ENCODE measurements around the gene PTPRA.
"Not testable (repeated sequence)": the region's sequence is repeated elsewhere in the genome, so short reads cannot be mapped to it uniquely, and the experiment has no call there.

Gene PTPRA

DNA sequence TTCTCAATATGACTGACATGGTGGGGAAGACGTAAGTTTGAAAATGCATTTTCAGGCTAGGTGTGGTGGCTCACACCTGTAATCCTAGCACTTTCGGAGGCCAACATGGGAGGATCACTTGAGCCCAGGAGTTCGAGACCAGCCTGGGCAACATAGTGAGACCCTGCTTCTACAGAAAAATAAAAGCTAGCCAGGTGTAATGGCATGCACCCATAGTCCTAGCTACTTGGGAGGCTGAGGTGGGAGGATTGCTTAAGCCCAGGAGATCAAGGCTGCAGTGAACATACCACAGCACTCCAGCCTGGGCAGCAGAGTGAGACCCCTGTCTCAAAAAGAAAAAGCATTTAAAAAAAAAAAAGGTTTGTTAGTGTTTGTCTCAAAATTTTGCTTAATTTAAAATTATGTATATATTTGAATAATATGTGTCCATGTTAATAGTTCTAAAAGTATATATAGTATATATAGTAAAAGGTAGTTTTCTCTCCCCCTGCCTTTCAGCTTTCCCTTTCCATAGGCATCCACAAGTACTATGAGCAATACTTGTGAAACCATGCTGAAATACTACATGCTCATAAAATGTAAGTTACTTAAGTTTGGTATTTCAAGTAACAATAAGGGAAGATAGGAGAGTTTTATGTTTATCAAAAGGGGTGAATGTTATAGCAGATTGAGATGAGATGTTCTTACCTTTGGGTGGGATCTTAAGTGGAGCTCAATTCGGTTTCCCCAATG lies 15.1 kb downstream of the PTPRA start:
- DNase-seq (ENCODE audit: low read depth), result no peak

DNA sequence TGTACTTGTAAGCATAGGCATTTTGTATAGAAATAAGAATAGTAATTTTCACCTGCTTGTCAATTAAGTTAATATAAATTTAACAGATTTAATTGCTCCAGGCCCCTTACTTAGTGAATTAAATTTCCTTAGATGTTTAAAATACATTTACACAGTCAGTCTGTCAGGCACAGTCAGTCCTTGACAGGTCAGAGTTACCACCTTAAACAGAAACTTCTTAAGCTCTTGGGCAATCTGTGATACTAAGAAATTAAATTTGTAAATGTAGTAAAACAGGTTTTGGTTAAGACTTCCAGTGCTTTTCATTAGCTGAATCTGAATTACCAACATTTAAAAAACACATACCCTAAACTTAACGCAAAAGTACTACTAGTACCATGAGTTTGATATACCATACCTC lies 15.9 kb downstream of the PTPRA start:
- DNase-seq (ENCODE audit: low read depth), result no peak

DNA sequence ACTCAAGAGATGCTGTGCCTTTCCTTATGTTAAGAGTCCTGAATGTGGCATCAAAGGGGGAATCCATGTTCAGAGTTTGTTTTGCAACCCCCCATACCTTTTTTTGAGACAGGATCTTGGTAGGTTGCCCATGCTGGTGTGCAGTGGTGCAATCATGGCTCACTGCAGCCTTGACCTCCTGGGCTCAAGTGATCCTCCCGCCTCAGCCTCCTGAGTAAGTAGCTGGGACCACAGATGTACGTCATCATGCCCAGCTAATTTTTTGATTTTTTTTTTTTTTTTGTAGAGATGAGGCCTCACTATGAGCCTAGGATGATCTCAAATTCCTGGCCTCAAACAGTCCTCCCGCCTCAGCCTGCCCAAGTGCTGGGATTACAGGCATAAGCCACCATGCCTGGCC lies 16.5 kb downstream of the PTPRA start:
- DNase-seq (ENCODE audit: low read depth), result no peak

DNA sequence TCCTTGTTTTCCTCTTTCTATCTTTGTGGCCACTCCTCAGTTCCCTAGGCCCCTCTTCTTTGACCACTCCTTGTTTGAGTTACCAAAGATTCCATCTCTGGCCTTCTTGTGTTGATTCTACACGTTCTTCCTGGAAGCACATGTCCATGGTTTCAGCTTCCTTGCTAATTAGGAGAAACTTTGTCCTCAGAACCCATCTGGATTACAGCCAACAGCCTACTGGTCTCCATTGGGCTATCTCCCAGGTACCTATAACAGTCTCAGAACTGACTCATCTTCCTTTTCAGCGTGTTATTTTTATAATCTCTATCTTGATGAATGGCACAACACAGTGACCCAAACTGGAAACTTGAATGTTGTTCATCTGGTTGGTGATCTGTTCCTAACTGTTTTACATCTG lies 17.5 kb downstream of the PTPRA start:
- no peak for DNase-seq (ENCODE audit: low read depth)

DNA sequence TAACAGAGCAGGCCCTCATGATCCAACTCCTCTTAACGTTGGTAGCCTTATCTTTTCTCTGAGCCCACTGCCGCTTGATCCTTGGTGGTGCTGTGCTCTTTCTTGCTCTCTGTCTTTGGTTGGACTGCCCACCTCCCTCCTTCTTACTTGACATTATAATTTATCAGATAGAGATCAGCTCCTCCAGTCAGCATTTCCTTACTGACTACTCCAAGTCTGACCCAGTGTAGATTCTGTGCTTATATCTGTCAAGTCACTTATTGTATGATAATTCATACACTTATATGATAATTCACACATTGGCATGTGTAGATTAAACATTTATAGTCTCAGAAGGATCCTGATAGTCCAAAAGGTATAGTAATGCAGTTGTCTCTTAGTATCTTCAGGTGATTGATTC lies 18.1 kb downstream of the PTPRA start:
- no peak for DNase-seq (ENCODE audit: low read depth)

DNA sequence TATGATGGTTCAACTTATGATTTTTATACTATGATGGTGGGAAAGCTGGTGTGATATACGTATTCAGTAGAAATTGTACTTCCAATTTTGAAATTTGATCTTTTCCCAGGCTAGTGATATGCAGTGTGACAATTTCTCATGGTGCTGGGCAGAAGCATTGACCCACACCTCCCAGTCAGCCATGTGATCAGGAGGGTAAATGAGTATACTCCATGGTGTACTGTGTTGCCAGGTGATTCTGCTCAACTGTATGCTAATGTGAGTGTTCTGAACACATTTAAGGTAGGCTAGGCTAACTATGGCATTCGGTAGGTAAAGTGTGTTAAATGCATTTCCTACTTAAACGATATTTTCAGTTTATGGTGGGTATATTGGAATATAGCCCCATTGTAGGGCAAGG lies 19.1 kb downstream of the PTPRA start:
- no peak for DNase-seq (ENCODE audit: low read depth)

DNA sequence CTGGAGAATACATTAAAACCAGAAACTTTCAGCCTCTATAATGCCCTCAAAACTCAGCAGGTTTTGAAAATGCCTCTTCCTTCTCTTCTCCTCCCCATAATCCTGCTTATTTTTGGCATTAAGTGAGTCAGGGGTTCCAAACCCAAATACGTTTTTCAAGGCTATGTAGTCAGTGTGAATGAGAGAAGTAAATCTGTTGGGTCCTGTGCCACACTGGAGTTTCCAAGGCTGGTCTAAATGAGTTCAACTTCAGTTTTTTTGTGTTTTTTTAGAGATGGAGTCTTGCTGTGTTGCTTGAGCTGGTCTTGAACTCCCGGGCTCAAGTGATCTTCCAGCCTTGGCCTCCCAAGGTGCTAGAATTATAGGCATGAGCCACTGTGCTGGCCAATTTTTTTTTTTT lies 20.9 kb downstream of the PTPRA start:
- DNase-seq (ENCODE audit: low read depth), result no peak

DNA sequence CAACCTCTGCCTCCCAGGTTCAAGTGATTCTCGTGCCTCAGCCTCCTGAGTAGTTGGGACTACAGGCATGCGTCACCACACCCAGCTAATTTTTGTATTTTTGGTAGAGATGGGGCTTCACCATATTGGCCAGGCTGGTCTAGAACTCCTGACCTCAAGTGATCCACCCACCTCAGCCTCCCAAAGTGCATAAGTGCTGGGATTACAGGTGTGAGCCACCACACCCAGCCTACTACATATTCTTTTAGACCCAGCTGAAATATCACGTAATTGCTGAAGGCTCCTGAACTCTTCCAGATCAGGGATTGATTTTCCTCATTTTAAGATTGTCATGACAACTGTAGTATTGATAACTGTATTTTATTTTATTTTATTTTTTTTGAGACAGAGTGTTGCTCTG lies 21.9 kb downstream of the PTPRA start:
- DNase-seq (ENCODE audit: low read depth), result not testable (repeated sequence)

DNA sequence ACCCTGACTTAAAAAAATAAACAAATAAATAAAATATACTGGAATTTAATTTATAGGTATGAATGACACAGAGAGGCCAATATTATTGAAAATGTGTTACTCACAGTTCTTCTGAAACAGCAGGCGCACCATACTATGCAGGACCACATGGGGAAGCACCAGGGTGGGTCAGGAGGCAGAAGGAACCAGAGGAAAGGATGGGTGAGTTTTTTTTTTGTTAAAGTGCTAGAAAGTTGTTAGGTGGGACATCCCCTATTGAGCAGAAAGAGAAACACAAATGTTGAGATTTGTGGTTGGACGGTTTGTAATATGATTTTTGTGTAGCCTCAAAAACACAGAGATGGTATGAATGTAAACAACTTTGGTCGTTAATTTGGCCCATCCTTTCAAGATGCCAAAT lies 26.0 kb downstream of the PTPRA start:
- DNase-seq (ENCODE audit: low read depth), result no peak

DNA sequence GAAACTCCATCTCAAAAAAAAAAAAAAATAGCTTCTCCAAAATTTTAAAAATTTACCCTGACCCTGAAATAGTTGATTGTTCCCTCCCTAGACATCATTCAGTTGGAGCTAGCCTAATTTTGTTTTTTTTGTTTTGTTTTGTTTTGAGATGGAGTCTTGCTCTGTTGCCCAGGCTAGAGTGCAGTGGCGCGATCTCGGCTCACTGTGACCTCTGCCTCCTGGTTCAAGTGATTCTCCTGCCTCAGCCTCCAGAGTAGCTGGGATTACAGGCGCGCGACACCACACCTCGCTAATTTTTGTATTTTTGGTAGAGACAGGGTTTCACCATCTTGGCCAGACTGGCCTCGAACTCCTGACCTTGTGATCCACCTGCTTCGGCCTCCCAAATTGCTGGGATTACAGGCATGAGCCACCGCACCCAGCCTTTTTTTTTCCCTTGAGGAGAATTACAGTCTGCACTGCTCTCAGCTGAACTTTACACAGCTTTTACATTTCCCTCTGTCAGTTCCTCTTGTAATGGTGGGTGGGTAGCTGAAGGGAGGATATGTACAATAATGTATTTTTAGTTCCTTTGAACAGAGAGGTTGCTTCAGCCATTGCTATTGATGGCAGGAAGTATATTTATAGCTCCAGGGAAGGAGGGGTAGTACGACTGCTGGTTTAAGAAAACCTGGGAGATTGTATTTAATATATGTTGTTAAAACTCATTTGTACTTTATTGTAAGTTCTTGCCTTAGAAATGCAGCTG lies 27.7 kb downstream of the PTPRA start:
- DNase-seq (ENCODE audit: low read depth), result no peak

DNA sequence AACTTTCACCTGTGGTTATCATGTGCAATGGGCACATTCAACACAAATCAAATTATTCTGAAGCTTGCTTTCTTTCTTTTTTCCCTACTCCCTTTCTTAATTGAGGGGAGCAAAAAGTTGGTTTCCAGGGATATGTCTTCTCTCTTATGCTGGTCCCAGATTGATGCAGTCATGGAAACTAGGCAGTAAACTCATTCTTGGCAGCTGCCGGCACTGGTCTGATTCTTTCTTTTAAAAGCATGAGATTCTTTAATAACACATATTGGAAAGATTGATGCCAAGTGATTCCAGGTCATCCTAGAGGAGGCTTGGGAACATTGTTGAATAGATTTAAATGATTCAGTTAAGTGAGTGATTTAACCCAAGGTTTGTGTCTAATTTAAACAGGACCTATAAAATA lies 29.0 kb downstream of the PTPRA start:
- DNase-seq (ENCODE audit: low read depth), result no peak

DNA sequence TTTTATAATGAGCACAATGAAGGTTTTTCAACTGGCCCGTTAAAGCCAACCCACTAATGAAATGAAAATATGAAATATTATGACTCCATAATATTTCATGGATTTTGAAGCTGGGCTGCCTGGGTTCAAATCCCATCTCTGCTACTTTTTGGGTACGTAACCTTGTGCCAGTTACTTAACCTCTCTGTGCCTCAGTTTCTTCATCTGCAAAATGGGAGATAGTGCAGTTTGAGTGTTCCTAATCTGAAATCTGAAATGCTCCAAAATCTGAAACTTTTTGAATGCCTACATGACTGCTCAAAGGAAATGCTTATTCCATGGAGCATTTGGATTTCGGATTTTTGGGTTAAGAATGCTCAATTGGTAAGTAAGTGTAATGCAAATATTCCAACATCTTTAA lies 29.5 kb downstream of the PTPRA start:
- DNase-seq (ENCODE audit: low read depth), result no peak

DNA sequence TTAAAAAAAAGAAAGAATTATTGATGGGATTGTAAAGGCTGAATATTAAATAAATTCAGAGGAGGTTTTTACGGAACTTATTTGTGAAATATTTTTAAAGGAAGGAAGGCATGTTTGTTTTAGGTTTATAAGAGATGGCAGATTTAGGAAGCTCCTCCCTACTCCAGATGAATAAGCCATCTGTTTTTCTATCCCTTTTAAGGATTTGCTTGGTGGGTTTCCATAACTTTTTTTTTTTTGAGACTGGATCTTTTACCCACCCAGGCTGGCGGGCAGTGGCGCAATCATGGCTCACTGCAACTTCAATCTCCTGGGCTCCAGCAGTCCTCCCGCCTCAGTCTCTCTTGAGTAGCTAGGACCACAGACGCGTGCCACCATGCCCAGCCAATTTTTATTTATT lies 30.4 kb downstream of the PTPRA start:
- no peak for DNase-seq (ENCODE audit: low read depth)

DNA sequence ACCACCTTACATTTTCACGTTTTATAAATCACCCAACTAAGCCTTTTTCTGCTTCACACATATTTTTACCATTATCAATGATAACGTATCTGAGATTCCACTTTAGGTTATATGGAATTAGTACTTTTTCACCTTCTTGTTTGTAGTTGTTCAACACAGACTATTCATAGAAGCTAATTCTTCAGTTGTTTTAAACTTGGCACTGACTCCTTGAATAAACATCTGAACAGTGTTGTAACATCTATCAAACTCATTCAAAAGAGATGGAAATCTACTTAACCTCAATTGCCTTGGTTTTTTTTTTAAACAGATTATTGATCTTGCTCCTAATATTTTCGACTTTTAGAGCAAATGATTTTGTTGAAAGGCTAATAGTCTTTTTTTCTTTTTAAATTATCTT lies 34.2 kb downstream of the PTPRA start:
- no peak for DNase-seq (ENCODE audit: low read depth)

DNA sequence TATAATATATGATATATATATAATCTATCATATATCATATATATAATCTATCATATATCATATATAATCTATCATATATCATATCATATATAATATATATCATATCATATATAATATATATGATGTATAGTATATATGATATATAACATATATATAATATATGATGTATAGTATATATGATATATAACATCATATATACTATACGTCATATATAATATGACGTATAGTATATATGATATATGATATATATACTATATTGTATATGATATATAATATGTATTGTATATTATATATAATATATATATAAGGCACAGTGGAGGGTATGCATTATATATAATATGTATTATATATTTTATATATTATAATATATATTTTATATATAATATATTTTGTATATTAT lies 36.7 kb downstream of the PTPRA start:
- DNase-seq (ENCODE audit: low read depth), result no peak

DNA sequence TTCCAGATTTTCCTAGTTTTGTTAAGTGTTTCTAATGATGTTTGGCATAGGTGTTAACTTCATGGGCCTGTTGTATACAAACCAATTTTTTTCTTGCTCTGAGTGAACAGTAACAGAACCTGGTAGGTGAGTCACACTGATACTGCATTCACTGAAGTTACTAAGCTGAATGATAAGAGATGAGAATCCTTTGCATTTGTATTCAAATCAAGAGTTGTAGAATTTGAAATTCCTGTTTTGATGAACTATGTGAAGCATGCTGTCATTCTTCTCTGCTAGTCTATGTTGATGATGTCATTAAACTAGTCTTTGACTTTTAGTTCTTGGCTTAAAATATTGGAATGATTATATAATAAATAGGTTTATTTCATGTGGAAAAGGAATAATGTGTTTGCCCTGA lies 37.9 kb downstream of the PTPRA start:
- DNase-seq (ENCODE audit: low read depth), result no peak

DNA sequence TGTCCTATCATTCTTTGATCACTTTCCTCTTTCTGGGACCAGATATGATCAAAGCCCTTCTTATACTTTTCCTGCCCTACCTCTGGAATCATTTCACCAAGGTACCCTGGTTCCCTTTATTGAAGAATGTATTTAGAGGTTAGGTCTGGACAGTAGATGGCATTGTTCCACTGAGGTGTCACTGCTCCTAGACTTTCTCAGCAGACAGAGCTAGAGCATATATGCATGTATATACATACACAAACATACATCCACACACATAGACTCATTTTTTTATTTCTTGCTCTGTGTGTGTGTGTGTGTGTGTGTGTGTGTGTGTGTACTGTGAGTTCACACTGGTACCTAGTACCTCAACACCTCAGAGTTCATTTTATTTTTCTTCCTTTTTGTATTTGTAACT lies 40.9 kb downstream of the PTPRA start:
- no peak for DNase-seq (ENCODE audit: low read depth)

DNA sequence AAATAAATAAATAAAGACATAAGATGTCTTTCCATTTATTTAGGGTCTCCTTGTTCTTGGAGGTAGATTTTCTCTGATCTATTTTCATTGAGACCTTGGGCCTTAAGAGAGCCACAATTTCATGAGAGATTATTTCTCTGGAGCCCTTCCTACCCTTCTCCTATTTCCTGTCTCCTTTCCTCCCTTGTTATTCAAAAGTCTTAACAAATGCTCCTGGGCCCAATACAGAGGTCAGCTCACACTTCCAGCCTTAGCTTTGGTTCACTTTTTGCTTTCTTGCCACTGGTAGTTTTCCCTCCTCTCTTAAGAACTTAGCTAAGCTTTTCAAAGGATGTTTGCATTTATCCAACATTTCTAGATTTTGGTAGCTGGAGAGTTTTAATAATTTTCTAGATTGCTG lies 44.0 kb downstream of the PTPRA start:
- DNase-seq (ENCODE audit: low read depth), result no peak

DNA sequence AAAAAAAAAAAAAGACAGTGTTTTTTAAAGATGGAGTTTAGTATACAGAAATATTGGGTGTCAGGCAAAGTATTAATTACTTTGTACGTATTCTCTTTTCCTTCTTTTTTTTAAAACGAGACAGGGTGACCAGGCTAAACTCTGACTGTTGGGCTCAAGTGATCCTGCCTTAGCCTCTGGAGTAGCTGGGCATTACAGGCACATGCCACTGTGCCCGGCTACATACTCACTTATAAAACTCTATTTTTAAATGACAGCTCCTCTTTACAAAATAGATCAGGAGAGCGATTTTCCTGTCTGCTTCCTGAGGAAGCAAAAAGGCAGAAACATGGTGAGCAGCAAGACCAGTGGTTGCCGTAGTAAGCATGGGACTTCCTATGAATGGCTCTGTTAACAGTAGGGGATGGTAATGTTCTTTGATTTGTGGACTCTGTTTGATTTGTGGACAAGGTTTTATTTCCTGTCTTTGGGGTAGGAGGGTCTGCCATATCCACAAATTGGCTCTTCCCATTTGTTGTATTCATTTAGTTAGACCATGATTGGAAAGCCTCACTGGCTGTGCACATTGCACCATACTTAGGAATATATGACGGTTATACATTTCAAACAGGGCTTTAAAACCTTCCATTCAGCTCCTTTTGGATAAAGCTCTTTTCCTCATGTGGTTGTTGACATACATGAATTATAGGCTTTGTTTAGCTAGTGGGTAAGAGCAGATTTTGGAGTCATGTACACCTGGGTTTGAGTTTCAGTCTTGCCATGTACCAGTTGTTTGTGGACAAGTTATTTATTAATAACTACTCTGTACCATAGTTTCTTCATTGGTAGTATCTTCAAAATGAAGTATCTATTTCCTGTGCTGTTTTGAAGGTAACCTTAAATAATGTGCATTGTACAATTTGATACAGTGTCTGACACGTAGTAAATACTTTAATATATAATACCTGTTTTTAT lies 45.1 kb downstream of the PTPRA start:
- no peak for DNase-seq (ENCODE audit: low read depth)

DNA sequence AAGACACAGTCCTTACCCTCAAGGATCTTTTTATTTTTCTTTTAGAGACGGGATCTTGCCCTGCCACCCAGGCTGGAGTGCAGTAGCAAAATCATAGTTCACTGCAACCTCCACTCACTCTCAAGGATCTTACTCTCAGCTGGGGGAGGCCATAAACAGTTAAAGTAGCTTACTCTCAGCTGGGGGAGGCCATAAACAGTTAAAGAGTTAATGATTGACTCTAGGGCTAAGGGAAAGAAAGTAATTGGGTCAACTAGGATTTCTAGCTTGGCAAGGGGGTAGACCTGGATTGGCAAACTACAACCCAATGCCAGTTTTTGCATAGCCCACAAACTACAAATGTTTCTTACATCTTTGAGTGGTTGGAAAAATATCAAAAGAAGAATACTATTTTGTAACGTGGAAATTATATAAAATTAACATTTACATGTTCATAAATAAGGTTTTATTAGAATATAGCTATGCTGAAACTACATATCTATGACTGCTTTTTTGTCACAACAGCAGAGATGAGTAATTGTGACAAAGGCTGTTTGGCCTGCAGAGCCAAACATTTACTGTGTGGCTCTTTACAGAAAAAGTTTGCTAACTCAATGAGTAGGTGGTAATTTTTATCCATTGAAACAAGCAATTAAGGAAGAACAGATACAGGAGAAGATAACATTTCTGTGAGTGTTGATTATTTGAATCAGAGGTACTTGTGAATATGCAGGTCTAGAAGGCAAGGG lies 46.4 kb downstream of the PTPRA start:
- DNase-seq (ENCODE audit: low read depth), result no peak

DNA sequence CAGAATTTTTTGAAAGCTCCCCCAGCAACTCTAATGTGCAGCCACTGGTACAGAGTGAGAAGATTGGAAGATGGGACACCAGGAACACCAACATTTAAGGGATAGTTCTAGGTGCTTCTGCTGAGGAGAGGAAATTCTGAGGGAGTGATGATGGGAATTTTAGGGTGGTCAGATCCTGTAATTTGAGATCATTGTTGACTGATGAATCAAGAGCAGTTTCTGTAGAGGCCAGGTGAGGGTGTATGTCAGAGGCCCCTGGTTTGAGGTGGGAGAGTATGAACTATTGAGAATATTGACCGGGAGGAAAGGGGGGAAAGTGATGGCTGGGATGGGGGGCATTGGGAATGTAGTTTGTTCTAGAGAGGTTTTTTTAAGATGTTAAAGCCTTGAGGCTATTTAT lies 47.2 kb downstream of the PTPRA start:
- DNase-seq (ENCODE audit: low read depth), result no peak

DNA sequence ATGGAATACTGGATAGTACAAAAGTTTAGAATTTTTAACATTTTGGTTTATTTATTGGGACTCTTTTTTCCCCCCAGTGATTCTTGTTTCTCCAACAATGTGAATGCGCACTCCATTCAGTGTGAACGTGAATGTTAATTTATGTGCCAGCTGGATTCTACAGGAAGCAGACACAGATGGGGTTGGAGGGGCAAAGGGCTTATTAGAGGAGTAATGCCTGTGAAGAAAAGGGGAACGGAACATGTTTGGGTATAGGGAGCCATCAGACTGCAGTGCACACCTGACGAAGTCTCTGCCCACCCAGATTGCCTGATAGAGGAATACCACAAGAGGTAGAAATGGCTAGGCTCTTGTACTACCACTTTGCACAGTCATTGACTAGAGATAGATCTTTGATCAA lies 48.2 kb downstream of the PTPRA start:
- no peak for DNase-seq (ENCODE audit: low read depth)

Data from stimulated activated CD8-positive, alpha-beta memory T cell treated with anti-CD3 and anti-CD28 coated beads, Interleukin-15, amount 100 ng/mL, for 24 hours (primary cell).